ENCODE data around the gene SERGEF.

- TF ChIP-seq, protein P1, sequence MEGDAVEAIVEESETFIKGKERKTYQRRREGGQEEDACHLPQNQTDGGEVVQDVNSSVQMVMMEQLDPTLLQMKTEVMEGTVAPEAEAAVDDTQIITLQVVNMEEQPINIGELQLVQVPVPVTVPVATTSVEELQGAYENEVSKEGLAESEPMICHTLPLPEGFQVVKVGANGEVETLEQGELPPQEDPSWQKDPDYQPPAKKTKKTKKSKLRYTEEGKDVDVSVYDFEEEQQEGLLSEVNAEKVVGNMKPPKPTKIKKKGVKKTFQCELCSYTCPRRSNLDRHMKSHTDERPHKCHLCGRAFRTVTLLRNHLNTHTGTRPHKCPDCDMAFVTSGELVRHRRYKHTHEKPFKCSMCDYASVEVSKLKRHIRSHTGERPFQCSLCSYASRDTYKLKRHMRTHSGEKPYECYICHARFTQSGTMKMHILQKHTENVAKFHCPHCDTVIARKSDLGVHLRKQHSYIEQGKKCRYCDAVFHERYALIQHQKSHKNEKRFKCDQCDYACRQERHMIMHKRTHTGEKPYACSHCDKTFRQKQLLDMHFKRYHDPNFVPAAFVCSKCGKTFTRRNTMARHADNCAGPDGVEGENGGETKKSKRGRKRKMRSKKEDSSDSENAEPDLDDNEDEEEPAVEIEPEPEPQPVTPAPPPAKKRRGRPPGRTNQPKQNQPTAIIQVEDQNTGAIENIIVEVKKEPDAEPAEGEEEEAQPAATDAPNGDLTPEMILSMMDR (conservative IDR thresholded peaks at IDR 0.05): no peak
- TF ChIP-seq ZFX (IDR thresholded peaks at IDR 0.05): no peak
These were observed 232.2 kb downstream of the SERGEF start for GRCh38 chr11:17780668-17781067.
